ENCODE measurements around the gene CCDC8.
"Not testable (repeated sequence)": the region's sequence is repeated elsewhere in the genome, so short reads cannot be mapped to it uniquely, and the experiment has no call there.

The CCDC8 gene

DNA sequence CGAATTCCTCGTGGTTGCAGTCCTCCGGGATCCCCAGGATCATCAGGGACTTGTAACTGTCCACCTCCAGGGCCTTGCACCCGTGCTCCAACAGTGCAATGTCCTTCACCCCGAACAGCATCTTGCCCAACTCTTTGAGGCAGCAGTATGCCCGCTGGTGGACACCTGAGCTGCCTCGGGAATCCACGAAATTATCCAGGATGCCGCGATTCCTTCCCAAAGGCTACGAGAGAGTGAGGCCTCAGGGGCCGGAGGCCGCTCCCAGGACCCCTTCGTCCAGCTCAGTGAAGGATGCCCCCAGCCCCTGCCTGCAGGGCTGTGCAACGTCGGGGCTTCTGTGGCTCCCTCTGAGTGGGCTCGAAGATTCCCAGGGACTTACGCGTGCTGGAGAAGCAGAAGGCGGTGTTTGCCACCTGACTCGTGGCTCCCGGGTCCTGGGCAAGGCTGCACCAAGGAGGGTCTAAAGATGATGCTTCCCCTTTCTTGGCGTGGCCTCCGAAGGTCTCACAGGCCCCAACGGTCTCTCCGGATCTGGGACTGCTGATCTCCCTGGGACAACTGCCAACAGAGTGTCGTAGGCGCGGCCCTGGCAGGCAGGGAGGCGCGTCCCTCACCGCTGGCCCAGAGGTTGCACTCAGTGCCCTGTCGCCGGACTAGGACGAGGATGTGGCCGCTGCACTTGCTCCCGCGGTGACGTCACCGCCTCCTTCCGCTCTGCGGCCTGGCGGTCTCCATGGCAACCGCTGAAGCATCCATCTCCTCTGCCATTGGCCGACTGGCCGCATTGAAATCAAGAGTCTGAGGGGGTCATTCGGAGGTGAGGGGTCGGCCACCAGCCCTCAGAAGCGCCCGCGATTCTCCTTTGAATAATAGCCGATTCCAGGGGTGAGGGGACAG lies 15.1 kb upstream of the CCDC8 start, which contains the start of gene PNMA8C:
Gene PNMA8C (minus strand): TSS at position 698 of the 897 bp plus-strand sequence. CDS start 577 bp downstream, at position 121.
- DNase-seq (ENCODE audit: low read depth in 1 of 2, low spot score in 1 of 2), result peak in 1 of 2 donors; percentile 9

DNA sequence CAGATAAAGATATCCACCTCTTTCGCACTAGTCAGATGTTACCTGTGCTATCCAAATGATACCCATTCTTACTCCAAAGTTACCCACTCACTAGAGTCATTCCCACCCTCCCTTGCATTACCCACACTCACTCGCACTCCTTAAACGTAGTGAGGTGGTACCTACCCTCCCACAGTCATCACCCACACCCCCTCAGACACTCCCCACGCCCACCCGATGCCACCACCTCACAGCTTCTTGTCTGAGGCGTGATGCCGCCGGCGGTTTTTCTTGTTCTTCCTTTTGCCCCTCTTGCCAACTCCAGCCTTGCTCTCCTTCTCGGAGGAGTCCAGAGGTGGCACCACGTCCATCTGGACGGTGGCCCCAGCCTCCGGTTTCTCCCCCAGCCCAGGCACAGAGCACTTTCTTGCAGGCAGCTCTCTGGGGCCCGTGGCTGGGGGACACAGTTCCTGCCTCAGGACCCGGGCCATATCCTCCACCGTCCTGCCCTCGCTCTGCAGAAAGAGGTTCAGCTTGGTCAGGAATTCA lies 14.2 kb upstream of the CCDC8 start:
- DNase-seq (ENCODE audit: low read depth in 1 of 2, low spot score in 1 of 2), result no peak

DNA sequence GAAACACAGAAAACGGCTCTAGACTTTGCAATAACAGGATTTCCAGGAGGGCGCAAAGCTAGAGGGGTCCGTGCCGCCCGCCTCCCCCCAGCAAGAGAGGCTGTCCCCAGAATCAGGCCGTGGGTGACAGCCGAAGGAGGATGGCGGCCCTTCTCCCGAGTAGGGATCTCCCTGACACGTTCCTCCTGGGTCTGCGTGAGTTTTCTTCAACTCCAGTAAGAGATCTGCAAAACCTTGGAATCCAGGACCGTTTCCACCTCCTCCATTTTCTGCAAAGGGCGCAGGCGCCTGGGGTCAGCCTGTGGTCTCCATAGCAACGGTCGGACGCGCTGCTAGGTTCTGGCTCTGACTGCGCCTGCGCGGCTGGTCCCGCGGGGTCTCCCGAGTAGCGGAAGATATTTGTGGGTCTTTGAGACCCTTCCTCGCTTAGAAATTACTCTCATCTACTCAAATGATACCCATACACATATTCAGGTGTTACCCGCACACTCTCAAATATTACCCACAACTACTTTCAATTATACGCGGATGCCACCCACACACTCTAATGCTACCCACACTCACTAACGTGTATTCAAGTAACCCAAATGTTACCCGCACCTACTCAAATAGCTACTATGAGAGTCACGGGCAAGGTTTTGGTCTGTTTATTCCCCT lies 13.3 kb upstream of the CCDC8 start:
- no peak for DNase-seq (ENCODE audit: low read depth in 1 of 2, low spot score in 1 of 2)

DNA sequence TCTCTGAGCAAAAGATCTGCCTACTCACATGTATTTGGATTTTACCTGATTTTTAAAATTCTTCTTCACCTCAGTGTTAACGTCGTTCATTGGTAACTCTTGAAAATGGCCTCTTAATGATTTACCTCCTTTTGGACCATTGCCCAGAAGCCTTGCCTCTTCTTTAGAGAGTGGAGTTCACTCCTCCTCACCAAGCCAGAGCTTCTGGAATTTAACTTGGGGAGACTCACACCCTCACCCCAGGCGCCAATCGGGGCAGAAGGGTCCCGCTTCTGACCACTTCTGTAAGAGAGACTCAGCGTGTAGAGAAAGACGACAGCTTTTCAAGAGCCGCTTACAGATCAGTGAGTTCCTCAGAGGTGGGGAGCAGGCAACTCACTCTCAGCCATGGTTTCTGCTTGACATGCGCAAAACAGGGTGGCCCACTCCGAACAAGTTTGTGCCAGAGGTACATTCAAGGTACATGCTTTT lies 12.7 kb upstream of the CCDC8 start:
- no peak for DNase-seq (ENCODE audit: low read depth in 1 of 2, low spot score in 1 of 2)

DNA sequence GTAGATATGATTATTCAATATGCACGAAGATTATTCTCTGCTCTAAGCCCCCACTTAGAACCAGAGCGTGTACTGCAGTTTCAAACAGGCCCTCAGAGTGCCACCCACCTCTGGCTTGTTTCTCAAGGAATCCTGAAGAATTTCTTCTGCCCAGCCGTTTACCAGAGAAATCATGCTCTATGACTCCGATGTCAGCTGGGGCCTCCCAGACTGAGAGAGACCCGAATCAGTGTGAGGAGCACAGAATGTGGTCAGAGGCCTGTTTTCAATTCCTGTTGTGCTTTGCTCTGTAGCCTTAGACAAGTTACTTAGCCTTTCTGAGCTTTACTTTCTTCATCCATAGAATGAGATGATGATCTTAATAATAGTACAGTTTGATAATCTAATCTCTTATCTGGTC lies 9.8 kb upstream of the CCDC8 start:
- DNase-seq (ENCODE audit: low read depth in 1 of 2, low spot score in 1 of 2), result no peak

DNA sequence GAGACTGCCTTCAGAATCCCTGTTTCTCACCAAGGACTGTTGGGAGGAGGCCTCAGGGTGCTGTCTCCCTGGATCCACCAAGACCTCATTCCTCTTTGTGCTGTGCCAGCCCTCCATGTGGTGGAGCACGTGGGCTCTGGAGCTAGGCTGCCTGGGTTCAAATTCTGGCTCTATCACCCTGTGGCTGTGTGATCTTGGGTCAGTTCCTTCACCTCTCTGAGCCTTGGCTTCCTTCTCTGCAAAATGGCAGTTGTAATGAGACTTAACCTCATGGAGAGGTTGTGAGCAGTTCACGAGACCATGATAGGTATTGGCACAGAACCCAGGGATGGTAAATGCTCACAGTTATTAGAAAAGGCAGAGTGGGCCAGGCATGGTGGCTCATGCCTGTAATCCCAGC lies 9.0 kb upstream of the CCDC8 start:
- DNase-seq (ENCODE audit: low read depth in 1 of 2, low spot score in 1 of 2), result no peak

DNA sequence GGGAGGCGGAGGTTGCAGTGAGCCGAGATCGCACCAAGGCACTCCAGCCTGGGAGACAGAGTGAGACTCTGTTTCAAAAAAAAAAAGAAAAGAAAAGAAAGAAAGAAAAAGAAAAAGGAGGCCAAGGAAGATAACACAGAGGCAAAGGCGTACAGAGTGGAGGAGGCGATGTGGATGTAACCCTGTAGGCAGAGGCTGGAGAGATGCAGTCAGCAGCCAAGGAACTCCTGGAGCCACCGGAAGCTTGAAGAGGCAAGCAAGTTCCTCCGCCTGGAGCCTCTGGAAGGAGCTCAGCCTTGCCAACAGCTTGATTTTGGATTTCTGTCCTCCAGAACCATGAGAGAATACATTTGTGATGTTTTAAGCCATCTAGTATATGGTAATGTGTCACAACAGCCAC lies 6.7 kb upstream of the CCDC8 start:
- no peak for DNase-seq (ENCODE audit: low read depth in 1 of 2, low spot score in 1 of 2)

DNA sequence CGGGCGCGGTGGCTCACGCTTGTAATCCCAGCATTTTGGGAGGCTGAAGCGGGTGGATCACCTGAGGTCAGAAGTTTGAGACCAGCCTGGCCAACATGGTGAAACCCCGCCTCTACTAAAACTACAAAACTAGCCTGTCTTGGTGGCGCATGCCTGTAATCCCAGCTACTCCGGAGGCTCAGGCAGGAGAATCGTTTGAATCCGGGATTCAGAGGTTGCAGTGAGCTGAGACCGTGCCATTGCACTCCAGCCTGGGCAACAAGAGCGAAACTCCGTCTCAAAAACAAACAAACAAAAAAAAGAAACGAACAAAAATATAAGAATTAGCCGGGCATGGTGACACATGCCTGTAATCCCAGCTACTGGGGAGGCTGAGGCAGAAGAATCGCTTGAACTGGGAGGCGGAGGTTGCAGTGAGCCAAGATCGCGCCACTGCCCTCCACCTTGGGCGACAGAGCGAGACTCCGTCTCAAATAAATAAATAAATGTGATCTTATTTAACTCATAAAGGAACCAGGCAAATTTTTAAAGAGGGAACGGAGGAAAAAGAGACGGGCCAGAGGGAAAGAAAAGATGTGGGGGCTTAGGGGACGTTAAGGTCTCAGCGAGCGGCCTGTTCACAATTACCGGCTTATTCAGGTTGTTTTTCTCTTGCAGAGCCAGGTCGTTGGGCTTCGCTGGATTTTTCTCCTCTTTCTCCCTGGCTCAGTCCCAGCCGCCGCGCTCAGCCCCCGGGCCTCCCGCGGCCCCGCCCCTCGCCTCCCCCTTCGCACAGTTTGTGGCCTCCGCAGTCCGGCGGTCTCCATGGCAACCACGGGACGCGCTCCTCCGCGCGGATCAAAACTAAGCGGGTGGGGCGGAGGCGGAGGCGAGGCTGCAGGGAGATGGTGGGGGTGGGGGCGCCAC lies 2.7 kb upstream of the CCDC8 start:
- DNase-seq (ENCODE audit: low read depth in 1 of 2, low spot score in 1 of 2), result not testable (repeated sequence)

DNA sequence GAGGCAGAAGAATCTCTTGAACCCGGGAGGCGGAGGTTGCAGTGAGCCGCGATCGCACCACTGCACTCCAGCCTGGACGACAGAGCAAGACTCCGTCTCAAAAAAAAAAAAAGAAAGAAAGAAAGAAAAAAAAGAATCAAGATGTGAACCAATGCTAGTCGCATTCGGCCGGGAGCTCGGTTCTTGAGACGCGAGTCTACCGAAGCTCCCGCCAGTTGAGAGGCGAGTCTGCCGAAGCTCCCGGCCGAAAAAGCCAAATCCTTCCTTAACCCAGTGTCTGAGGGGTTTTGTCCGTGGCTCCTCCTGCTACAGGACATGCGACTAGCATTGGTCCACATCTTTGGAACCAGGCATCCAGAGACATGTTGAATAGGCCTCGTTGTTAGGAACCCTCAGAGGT lies 1.5 kb upstream of the CCDC8 start:
- not testable (repeated sequence) for DNase-seq (ENCODE audit: low read depth in 1 of 2, low spot score in 1 of 2)

DNA sequence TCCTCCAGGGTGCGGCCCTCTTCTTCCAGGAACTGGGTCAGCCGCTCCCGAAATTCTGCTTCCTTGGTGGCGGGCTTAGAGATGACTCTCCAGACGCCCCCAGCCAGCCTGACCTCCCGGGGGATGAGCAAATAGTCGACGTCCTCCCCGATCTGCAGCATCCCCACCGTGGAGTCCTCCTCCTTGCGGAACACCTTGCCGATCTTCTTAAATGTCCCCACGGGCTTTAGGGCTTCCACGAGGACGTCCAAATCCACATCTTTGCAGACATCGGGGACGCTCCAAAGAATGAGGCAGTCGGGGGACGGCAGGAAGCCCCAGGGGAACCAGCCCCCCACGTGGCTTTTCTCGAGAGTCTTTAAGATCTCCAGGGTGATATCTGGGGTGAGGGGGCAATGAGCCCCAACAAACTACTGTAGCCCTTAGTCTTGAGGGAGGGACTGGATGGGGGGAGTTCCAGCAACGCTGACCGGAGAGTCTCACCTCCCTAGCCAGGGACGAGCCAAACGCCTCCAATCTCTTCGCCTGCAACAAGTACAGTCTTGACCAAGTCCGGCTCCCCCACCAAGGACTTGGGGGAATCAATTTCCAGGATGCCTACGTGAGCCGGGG lies 608 bp downstream of the CCDC8 start:
- DNase-seq (ENCODE audit: low read depth in 1 of 2, low spot score in 1 of 2), result no peak

DNA sequence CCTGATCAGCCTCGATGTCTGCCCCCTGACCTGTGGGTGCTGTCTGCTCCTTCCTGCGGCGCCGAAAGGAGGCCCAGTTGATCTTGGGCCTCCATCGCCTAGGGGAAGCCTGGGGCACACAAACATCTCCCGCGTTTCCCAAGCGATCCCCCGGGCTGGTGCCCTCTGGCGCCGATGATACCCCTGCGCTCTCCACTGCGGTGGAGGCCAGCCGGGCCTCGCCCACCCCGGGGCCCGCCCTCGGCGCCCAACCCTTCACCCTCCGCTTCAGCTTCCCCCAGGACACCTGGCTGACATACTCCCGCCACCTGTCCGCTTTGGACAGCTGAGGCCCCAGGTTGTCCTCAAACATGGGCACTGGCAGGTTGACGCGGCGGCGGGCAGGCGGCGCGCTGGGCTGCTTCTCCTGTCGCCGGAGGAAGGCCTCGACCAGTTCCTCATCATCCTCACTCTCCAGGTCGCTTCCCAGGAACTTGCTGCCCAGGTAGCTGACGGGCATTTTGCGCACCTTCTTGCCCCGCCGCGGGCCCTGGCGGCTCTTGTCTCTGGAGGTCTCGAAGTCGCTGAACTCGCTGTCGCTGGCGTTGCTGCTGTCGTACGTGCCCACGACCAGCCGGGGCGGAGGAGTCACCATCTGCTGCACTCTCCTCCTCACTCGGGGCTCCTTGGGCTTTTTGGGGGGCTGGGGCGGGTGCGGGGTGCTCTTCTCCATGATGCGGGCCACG lies 1.3 kb downstream of the CCDC8 start:
- no peak for DNase-seq (ENCODE audit: low read depth in 1 of 2, low spot score in 1 of 2)

DNA sequence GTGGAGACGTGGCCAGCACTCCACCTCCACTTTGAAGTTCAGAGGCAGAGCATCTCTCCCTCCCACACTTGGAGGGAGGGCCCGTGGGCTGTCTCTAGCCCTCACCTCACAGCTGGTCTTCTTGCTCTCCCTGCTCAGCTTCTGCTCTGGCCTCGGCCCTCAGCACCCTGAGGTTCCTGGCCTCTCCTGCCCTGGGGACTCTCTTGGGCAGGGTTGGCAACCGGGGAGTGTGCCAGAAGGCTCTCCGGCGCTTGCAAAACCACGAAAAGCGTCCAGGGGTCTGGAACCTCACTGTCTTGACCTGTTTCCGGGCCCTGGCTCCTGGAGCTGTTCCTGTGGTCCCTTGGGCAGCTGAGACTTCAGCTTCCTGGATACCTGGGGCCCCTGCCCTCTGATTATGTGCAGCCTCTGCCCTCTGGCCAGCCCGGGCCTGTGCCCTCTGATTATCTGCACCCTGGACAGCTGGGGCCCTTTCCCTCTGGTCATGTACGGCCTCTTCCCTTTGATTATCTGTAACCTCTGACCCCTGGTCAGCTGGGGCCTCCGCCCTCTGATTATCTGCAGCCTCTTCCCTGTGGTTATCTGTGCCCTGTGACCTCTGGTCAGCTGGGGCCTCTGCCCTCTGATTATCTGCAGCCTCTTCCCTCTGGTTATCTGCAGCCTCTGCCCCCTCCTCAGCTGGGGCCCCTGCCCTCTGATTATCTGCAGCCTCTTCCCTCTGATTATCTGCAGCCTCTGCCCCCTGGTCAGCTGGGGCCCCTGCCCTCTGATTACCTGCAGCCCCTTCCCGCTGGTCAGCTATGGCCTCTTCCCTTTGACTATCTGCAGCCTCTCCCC lies 2.1 kb downstream of the CCDC8 start:
- no peak for DNase-seq (ENCODE audit: low read depth in 1 of 2, low spot score in 1 of 2)

DNA sequence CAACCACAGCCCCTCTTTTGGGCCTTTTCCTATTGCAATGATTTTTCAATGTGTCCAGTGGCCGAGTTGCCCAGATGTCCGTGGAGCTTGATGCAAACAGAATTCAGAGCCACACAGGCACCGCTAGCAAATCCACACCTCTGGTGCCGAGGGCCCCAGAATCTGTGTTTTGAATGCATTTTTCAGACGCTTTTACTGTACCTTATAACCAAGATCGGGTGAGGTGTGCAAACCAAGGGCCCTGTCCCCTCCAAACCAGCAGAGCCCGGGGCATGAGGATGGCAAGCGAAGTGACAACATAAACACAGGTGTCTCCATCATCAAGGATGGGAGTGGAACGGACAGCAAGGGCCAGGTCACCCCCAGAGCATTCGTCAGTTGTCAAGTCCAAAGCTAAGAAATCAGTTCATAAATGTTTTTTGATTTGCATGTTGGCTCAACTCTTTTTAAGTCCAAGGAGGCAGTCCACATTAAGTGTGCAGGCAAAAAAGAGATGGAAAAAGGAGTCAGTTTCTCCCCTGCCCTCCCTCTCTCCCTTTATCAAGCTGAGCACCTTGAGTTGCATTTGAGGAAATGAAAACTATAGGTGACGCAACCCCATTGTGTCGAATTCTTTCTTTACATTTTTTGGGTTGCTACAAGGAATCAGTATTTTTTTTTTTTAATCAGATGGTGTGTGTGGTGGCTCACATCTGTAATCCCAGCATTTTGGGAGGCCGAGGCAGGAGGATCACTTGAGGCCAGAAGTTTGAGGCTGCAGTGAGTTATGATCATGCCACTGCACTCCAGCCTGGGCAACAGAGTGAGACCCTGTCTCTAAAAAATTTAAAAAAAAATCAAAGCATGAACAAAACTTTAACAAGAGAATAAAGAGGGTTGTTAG lies 2.9 kb downstream of the CCDC8 start:
- DNase-seq (ENCODE audit: low read depth in 1 of 2, low spot score in 1 of 2), result no peak

DNA sequence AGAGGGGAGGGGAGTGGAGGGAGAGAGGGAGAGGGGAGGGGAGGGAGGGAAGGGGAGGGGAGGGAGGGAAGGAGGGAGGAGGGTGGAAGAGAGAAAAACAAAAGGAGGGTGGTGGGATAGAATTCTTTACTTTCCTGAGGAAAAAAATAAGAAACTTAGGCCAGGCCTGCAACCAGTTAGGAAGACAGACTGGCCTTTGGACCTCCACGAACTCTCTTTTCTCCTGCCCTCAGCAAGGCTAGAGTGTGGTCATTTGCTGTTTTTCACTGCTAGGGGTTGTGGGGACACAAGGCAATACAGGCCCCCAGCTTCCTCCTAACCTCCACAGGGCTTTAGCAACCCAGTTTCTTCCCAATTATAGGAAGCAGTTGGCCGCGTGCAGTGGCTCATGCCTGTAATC lies 4.2 kb downstream of the CCDC8 start:
- DNase-seq (ENCODE audit: low read depth in 1 of 2, low spot score in 1 of 2), result no peak

DNA sequence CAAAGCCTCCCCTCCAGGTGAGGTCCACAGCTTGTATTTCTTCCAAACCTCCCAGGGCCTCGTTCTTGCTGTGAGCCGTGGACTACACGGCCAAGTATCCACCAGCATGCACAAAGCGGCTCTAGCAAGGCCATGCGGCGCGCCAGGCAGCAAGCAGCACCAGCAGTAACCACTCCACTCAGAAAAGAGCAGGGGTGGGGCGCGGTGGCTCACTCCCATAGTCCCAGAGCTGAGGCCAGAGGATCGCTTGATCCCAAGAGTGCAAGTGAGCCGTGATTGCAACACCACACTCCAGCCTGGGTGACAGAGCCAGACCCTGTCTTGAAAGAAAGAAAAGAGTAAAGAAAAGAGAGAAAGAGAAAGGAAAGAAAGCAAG lies 4.7 kb downstream of the CCDC8 start:
- no peak for DNase-seq (ENCODE audit: low read depth in 1 of 2, low spot score in 1 of 2)

DNA sequence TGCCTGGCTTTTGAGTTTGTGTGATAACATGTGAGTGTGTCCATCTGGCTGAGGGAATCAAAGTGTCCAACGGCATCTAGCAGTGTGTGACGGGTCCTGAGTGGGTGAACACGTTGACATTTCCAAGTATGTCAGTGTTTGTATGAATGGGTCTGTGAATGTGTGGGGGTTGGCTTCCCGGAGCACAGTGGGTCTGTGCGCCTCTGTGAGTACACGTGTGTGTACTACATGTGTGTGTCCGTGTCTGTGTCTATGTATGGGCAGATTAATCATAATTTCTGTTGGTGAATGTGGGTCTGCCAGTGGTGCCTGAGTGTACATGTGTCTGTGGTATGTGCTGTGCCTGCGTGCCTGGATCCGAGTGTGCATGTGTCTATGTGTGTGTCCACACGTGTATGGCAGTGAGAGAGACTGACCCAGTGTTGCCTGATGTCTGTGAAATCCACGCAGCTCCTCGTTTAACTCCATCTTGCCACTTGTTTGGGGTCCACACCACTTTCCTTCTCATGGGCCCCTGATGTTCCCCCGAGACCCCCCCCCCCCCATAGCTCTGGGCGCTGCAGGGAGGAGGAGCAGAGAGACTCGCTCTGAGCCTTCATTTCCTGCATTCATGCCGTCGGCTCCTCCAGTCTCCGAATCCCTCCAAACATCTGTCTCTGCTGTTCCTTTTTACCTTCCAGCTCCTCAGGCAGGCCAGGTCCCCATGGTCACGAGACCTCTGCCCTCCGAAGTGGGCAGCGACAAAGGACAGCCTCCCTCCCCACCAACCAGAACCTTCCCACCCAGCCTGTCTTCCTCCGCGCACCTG lies 5.3 kb downstream of the CCDC8 start:
- no peak for DNase-seq (ENCODE audit: low read depth in 1 of 2, low spot score in 1 of 2)

DNA sequence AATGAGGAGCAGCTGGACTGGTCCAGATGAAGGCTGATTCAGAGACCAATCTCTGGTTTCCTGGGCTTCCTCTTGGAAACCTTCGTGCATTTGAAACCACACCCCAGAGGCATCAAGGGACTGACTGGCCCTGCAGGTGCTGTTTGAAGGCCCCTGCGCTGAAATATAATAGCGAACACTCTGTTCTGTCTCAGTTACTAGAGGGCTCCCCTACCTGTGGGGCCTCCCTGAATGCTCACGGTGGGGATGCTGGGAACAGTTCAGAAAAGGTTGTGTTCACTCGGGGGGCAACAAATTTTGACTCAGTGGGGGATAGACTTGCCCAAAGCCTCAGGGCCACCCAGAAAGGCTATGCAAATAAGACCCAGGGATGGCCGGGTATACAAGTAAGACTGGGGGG lies 6.4 kb downstream of the CCDC8 start:
- no peak for DNase-seq (ENCODE audit: low read depth in 1 of 2, low spot score in 1 of 2)

Data from activated T-helper 1 cell treated with anti-CD3 and anti-CD28 coated beads, Interleukin-2, amount 50 U/mL, for 16 hours (primary cell).